B cell (primary cell): ENCODE results near the gene ASTN1.

Experiments
- EZH2 ChIP-seq: IDR thresholded peaks from 2 replicates; pipeline ENCODE4 v1.6.1; 2012; ENCODE audit warnings: borderline replicate concordance, low read depth, mild to moderate bottlenecking, moderate library complexity, low read length; ENCODE audit not compliant: insufficient read depth, poor library complexity, severe bottlenecking
- TF ChIP-seq, protein P1 (sequence below): fragments of 200-600 bp; IDR thresholded peaks from one replicate; pipeline ENCODE4 v1.8.0; 2022; ENCODE audit warnings: antibody characterized with exemption, mild to moderate bottlenecking

DNA sequence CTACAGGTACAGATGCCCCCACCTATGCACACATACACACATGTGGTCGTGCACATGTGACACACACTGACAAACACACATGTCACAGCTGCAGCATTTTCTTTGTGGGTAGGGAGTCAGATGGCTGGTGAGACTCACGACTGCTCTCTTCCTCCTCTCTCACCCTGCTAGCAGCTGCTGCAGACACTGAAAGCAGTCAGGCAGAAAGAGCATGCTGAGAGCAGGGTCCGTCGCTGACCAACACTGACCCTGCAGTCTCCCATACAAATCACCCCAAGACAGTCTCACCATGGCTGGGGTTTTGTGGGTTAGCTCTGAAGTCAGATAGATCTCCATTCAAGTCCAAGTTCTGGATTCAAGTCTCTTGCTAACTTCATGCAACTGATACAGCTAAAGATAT, 188.3 kb downstream of the ASTN1 start:
- TF ChIP-seq, protein P1, sequence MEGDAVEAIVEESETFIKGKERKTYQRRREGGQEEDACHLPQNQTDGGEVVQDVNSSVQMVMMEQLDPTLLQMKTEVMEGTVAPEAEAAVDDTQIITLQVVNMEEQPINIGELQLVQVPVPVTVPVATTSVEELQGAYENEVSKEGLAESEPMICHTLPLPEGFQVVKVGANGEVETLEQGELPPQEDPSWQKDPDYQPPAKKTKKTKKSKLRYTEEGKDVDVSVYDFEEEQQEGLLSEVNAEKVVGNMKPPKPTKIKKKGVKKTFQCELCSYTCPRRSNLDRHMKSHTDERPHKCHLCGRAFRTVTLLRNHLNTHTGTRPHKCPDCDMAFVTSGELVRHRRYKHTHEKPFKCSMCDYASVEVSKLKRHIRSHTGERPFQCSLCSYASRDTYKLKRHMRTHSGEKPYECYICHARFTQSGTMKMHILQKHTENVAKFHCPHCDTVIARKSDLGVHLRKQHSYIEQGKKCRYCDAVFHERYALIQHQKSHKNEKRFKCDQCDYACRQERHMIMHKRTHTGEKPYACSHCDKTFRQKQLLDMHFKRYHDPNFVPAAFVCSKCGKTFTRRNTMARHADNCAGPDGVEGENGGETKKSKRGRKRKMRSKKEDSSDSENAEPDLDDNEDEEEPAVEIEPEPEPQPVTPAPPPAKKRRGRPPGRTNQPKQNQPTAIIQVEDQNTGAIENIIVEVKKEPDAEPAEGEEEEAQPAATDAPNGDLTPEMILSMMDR = no peak
- no peak for TF ChIP-seq EZH2
